Ascending aorta (tissue), 2 donors: ENCODE measurements around the gene MAP3K5. TPM values are rescaled to one million over a fixed set of nuclear protein-coding genes. Genes with fewer than 3 reads are reported as not detected.
A peak's percentile ranks its signal among the peaks of the same experiment; 100 is the strongest.

Source experiments
- DNase-seq, 2 donors: peaks; one replicate each; pipeline ENCODE4 v3.0.0-alpha.2; 2019; ENCODE audit warnings: low spot score in 2 of 2
- H3K27ac ChIP-seq, 2 donors: fragments of 200-600 bp; sonication (generic); one replicate each; pipeline ENCODE4 v1.5.1; 2016 to 2017; ENCODE audit warnings: mild to moderate bottlenecking in 1 of 2
- H3K27me3 ChIP-seq: fragments of 200-600 bp; sonication (generic); one replicate; pipeline ENCODE4 v1.5.1; 2017
- H3K36me3 ChIP-seq, 2 donors: fragments of 200-600 bp; sonication (generic); one replicate each; pipeline ENCODE4 v1.5.1; 2016
- H3K4me1 ChIP-seq, 2 donors: fragments of 200-600 bp; sonication (generic); one replicate each; pipeline ENCODE4 v1.5.1; 2016 to 2017; ENCODE audit warnings: mild to moderate bottlenecking in 1 of 2
- H3K4me3 ChIP-seq, 2 donors: fragments of 200-600 bp; sonication (generic); one replicate each; pipeline ENCODE4 v1.5.1; 2016 to 2017; ENCODE audit warnings: mild to moderate bottlenecking in 1 of 2
- H3K9me3 ChIP-seq, 2 donors: fragments of 200-600 bp; sonication (generic); one replicate each; pipeline ENCODE4 v1.5.1; 2016
- intact Hi-C: fragments of 100-400 bp; cut with DNase I; formaldehyde crosslinking; loops from one replicate; pipeline ENCODE4 v1.15.1; 2023
- total RNA-seq: library from RNA; depleted of rRNA; stranded (reverse); fragments of >200 nt; gene quantifications from one replicate; pipeline ENCODE4 v1.1.0, GENCODE V29; 2016
- TF ChIP-seq, protein P1 (sequence below), 3 experiments: fragments of 200-600 bp in 2 of 3; fragments of 450-650 bp in 1 of 3; sonication (generic) in 2 of 3; IDR thresholded peaks; one replicate each; pipeline ENCODE4 v1.5.1; 2016 to 2019; ENCODE audit warnings: antibody characterized with exemption in 3 of 3, mild to moderate bottlenecking in 1 of 3, moderate library complexity in 1 of 3

MAP3K5 gene
- total RNA-seq, 1 donor from 2014 or later: 40.9 TPM

DNA sequence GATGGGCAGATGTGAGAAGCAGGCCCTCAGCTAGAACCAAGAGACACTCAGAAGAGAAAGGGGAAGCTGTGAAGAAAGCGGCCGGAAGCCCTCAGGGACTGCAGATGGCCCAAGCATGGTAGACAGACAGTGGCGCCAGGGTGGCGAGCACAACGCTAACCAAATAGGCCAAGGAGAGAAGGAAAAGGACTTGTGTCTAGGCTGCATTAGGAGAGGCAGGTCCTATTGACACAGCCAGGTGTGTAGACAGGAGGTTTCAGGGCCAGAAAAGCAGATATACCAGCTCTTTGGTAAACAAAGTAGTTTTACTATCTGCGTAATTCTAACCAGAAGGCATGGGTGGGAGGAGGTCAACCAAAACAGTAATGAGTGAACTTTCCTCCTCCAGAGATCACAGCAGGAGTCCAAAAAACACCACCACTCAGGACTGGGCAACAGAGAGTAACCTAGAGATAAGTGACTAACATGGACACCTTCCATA is 226.2 kb downstream of the MAP3K5 start:
- peaks cover 11 to 42% of the 10 kb centered on the region in 2 donors for H3K36me3 ChIP-seq

DNA sequence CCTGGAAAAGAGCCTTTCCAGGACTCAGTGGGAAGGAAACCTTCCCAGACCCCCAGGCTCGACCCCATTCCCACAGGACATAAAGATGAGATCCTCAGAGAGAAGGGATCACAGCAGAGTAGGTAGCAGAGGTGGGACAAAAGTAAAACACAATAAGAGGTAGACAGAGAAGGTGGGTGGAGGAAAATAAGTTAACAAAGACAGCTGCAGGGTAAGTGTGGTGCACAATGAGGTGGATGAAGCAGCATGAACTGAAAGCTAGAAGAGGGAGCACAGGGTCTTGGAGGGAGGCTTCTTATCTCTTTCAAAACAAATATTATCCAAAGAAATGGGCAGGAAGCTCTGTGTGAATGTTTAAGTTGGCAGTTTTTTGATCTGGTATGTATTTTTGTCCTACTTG is 228.1 kb downstream of the MAP3K5 start:
- TF ChIP-seq, protein P1, sequence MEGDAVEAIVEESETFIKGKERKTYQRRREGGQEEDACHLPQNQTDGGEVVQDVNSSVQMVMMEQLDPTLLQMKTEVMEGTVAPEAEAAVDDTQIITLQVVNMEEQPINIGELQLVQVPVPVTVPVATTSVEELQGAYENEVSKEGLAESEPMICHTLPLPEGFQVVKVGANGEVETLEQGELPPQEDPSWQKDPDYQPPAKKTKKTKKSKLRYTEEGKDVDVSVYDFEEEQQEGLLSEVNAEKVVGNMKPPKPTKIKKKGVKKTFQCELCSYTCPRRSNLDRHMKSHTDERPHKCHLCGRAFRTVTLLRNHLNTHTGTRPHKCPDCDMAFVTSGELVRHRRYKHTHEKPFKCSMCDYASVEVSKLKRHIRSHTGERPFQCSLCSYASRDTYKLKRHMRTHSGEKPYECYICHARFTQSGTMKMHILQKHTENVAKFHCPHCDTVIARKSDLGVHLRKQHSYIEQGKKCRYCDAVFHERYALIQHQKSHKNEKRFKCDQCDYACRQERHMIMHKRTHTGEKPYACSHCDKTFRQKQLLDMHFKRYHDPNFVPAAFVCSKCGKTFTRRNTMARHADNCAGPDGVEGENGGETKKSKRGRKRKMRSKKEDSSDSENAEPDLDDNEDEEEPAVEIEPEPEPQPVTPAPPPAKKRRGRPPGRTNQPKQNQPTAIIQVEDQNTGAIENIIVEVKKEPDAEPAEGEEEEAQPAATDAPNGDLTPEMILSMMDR (IDR thresholded peaks at IDR 0.05): no peak
- intact Hi-C loops: loop anchor here (5.0 kb wide), 1 partner anchor 228 kb away; the partner anchor contains the start of gene MAP3K5
- DNase-seq: no peak
- peaks cover 17 to 57% of the 10 kb centered on the region in 2 donors for H3K36me3 ChIP-seq
- H3K4me3 ChIP-seq: no peak overlapping the region
- H3K27me3 ChIP-seq: no peaks in the 10 kb centered on the region
- peak overlapping the region; percentile 56 to 60 for H3K27ac ChIP-seq
- H3K9me3 ChIP-seq: no peaks in the 10 kb centered on the region
- peaks cover 0 to 12% of the 10 kb centered on the region in 2 donors for H3K4me1 ChIP-seq

More for the DNA sequence above, 226.2 kb downstream of the MAP3K5 start:
- Histone ChIP-seq H3K27ac (no peak overlapping the region), H3K4me1 (peaks cover 0 to 12% of the 10 kb centered on the region in 2 donors), H3K9me3 (no peaks in the 10 kb centered on the region), H3K4me3 (no peak overlapping the region), H3K27me3 (no peaks in the 10 kb centered on the region)
- TF ChIP-seq, protein P1 (IDR thresholded peaks at IDR 0.05): no peak
- intact Hi-C loops: no loop called here
- no peak for DNase-seq

DNA sequence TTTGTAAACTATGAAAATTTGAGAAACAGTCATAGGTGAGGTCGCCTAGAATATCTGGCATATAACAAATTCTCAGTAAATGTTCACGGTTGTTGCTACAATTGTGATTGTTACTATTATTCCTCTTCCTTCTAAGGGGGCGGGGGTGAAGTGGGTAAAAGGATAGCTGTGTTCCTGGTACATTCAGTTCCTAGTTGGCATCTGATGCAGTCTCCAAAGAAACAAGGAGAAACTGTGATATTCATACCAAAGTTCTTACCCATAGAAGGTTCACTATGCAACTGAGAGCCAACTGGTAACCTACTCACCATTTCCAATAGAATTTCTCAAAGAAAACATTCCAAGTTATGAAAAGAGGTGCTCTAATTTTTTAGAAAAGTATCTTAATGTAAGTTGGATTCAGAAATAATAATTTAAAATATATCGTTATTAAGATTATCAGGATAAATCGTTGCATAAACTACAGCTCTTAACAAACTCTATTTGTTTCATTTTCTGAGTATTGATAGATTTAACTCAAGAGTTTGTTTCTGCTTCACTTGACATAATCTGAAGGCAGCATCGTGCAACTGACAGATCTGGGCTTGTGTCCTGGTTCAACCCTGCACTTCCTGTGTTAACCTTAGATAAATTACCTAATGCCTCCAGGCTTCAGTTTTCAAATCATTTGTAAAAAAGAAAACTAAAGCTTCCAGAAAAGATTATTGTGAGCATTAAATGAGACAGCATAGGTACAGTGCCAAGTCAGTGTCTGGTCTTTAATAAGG is 228.7 kb downstream of the MAP3K5 start:
- Histone ChIP-seq H3K36me3 (peaks cover 22 to 63% of the 10 kb centered on the region in 2 donors), H3K27me3 (no peaks in the 10 kb centered on the region), H3K4me1 (peaks cover 0 to 12% of the 10 kb centered on the region in 2 donors), H3K4me3 (no peak overlapping the region), H3K27ac (peak overlapping the region; percentile 56 to 60), H3K9me3 (no peaks in the 10 kb centered on the region)
- intact Hi-C loops: loop anchor here (5.0 kb wide), 1 partner anchor 229 kb away; the partner anchor contains the start of gene MAP3K5
- TF ChIP-seq, protein P1 (IDR thresholded peaks at IDR 0.05): no peak
- DNase-seq: no peak

DNA sequence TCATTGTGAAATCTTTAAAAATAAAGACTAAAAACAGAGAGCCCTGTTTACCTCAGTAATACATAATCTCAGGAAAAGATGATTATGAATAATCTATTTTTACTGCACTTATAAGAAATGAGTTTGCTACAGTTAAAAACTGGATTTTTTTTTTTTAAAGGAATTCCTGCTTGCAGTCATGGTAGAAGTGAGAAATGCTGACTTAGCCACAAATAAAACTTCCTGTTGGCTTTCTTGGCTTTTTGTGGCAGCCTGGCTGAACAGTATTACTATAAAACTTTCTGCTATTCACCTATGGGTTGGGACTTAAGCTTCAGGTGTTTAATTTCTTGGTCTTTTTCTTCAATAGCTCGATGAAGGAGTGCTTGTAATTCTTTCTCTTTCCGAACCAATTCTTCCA is 230.1 kb downstream of the MAP3K5 start:
- DNase-seq: no peak
- Histone ChIP-seq H3K4me3 (no peak overlapping the region), H3K27me3 (no peaks in the 10 kb centered on the region), H3K9me3 (no peaks in the 10 kb centered on the region), H3K27ac (no peak overlapping the region), H3K4me1 (peaks cover 0 to 12% of the 10 kb centered on the region in 2 donors), H3K36me3 (peaks cover 29 to 69% of the 10 kb centered on the region in 2 donors)
- TF ChIP-seq, protein P1 (IDR thresholded peaks at IDR 0.05): no peak
- intact Hi-C loops: loop anchor here (5.0 kb wide), 1 partner anchor 230 kb away; the partner anchor contains the start of gene MAP3K5

DNA sequence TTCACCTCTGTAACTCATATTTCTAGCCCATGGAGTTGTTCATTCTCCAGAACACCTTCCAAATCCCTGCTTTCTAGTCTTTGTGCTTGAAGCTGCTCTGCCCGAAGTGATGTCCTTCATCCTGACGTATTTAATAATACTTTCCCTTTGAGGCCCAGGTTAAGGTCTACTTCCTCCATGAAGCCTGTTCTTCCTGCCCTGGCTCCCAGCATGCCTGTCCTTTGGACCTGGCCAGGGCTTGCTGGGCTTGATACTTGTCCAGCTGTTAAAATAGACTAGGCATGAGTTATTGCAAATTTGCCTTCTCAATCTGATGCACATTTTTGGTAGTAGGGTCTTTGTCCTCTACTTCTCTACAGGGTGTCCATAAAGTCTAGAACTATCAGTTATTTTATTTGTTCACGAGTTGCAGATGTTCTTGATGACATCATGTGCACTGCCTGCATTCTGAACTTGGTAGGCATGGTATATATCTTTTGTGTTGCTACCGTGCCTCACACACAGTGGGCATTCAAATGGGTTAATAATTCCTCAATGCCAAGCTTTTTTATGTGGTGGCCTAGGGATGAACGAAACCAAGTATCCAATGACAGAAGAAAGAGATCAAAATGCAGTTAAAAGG is 239.0 kb downstream of the MAP3K5 start:
- TF ChIP-seq, protein P1 (IDR thresholded peaks at IDR 0.05): no peak
- H3K4me3 ChIP-seq: no peak overlapping the region

More for the DNA sequence above, 239.0 kb downstream of the MAP3K5 start:
- Histone ChIP-seq H3K9me3 (no peaks in the 10 kb centered on the region), H3K27me3 (no peaks in the 10 kb centered on the region), H3K36me3 (peaks cover 27 to 31% of the 10 kb centered on the region in 2 donors), H3K4me1 (peaks cover 4 to 8% of the 10 kb centered on the region in 2 donors), H3K27ac (no peak overlapping the region)
- intact Hi-C loops: no loop called here
- no peak for DNase-seq
